HG02588 (cell line): ENCODE data around the gene P4HB.

Source experiments
- ATAC-seq: cut with Tn5 transposase; IDR thresholded peaks from one replicate; pipeline ENCODE4 v1.9.1; 2021; ENCODE audit warnings: mild to moderate bottlenecking, moderate library complexity; ENCODE audit not compliant: unreplicated experiment

P4HB gene

DNA sequence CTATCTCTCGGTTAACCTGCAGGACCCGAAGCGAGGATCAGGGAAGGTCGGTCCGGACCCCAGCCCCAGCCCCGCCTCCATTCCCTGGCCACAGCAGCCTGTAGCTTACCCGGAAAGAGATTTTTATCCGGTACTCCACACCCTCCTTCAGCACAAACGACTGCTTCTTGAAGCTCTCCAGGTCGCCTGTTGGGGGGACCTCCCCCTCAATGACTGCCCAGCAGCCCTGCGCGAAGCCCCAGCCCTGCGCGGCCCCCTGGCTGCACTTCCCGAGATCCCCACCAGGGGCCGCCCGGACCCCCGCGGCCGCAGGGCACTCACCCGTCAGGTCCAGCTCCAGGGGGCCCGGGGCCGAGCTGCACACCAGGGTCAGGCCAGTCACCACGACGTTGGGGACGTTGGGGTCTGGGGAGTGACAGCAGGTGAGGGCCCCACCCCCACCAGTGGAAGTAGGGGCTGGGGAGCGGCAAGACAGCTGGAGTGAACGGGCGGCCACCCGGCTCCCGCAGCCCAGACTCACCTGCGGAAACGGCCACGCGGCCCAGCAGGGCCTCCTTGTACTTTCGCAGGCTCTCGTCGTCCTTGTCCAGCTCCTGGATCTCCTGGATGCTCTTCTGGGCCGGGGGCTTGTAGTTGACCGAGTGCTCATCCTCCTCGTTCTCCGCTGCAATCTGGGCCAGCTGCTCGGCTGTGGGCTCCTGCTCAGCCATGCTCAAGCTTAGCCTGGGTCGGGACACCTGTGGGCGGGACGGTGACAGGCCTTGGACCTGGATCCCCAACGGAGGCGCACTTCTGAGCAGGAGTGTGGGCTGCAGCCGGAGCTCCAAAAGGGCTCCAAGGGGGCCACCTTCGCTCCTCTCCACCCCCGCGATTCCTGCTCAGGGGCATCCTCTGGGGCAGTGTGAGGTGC lies 9.1 kb upstream of the P4HB start:
- ATAC-seq = no peak

DNA sequence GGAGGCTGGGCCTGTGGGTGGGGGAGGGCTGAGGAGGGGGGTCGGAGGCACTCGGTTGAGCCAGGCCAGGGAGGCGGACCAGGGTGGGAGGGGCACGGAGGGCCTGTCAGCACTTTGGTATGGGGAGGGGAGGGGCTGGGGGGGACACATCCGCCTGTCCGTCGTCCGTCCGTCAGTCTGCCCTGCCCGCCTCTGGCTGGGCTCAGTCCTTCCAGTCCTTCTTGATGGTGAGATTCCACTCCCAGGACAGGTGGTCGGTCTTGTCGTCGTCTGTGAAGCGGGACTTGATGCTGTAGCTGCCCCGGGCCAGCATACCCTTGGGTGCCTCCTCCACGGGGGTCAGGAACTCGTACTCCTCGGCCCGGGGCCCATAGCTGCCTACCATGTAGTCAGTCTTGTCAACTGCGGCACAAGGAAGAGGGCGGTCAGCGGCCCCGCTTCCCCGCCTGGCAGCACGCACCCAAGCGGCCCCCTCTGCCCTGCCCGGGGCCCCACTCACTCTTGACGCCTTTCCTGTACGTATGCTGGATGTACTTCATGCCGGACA lies 8.4 kb upstream of the P4HB start:
- ATAC-seq = no peak

DNA sequence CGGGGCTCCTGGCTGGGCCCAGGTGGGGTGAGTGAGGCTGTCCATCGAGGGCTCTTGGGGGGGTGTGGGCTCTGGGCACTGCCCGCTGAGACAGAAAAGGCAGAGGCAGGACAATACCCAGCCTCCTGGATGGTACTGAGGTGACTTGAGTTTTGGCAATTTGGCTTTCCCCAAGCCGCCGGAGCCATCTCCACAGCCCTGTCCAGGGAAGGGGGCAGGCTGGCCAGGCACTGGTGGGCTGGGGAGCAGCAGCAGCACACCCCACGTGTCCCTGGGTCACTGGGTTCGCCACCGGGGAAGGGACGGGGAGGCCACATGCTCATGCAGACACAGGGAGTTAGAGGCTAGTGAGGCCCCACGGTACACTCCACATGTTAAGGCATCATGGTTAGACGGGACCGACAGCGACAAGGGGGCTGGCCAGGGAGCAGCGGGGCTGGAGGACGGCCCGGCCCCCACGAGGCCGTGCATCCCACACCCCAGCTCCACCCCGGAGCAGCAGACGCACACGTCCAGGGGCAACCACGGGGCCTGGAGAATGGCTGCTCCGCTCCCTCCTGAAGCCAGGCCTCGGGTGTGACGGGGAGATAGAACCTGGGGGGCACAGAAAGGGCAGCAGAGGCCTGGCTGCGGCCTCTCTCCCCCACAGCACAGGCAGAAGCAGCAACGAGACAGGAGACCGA lies 7.8 kb upstream of the P4HB start:
- no peak for ATAC-seq

DNA sequence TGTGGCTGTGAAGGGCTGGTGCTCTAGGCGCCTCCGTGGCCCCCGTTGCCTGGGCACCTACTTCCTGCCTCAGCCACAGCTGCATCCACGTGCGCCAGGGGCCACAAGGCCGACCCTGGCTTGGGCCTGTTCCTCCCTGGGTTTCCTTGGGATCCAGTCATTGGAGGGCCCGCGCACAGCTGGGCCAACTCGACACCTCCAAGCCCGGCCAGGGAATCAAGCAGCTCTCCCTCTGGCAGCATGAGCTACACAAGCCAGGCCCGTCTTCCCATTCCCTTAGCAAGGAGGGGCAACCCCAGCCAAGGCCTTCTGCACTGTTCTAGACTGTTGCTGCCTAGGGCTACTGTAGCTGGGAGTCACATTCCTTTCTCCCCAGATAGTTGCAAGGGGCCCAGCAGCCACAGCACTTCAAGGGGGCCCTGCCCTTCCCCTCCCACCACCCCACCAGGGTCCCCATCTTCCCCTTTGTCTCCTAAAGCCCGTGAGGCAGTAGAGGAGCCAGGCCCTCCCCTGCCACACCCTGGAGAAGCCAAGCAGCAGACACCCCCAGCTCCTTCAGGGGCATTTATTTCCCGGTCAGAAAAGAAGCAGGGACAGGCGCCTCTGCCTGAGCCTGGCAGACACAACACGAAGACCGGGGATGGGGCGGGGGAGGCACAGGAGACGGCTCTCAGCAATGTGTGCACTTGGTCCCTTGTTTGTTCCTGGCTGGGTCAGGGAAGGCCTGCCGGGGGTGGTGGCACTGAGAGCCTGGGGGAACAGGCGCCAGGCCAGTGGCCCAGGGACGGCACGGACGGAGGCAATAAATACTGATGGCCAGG lies 7.0 kb upstream of the P4HB start:
- ATAC-seq = no peak

DNA sequence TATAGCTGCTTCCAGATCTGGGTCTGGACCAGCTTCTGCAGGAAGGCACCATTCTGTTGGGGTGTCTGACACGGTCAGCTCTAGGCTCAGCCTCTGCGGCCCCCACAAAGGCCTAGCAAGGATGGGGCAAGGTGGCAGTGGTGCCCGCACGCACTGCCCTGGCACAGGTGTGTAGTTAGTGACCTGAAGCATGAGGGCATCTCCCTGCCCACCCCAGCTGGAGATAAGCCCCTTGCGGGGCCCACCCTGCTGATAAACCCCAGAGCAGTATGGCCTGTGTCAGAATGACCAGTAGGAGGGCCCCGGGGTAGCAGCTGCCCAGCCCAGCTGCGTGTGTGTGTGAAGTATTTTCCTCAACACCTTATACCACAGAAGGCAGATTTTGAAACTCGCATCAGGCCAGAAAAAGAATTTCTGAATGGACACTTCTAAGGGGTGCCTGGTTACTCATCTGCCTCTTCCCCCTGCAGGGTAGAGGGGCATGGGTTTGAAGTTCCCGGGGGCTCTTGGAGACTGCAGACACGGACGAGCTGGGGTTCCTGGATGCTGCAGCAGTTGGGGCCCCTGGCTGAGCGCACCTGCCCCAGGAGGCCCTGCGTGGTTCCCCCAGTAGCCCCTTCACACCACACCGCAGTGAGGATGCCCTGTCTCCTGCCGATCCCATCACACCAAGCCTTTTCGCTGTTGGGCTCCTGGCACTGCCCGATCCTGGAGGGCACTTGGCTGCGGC lies 6.3 kb upstream of the P4HB start:
- ATAC-seq = no peak

DNA sequence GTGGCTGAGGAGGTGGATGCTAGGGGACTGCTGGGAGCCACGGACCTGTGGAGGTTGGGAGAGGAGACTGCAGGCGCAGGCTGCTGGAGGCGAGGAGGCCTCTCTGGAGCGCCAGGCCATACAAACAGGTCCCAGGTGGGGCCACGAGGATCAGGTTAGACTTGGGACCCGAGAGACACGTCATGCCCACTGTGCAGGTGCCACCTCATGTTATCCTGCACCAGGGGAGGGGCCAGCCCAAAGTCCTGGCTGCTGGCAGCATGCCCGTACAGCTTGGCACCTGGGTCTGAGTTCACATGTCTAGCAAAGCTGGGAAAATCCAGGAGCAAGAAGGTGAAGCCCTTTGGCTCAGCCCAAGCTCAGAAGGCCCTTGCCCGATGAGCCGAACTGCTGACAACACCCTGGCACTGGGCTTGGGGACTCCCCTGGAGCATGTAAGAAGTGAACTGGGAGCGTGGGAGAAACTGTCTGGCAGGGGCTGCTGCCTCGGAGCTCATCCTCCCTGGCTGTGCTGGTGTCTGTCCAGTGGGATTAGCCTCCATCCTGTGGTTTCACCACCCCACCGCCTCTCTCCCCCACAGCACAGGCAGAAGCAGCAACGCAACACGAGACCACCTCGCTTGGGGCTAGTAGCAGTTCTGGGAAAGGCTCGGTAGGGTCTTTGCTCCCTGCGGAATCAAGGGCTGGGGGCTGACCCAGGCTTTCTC lies 5.6 kb upstream of the P4HB start:
- ATAC-seq = no peak

DNA sequence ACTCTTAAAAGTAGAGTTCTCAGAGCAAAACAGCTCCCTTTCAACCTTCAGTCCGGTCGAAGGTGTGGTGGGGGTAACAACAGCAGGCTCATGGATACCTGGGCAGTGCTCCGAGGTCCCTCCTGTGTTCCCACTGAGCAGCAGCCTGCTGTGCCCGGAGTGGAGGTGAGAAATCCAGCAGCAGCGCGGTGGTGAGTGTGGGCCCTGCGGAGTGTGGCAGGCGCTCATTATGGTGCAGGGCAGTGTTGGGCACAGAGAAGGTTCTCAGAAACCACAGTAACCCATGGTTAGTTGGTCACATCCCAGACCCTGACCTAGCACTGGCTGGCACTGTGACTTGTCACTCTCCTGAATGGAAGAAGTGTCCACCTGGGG lies 5.0 kb upstream of the P4HB start:
- no peak for ATAC-seq

DNA sequence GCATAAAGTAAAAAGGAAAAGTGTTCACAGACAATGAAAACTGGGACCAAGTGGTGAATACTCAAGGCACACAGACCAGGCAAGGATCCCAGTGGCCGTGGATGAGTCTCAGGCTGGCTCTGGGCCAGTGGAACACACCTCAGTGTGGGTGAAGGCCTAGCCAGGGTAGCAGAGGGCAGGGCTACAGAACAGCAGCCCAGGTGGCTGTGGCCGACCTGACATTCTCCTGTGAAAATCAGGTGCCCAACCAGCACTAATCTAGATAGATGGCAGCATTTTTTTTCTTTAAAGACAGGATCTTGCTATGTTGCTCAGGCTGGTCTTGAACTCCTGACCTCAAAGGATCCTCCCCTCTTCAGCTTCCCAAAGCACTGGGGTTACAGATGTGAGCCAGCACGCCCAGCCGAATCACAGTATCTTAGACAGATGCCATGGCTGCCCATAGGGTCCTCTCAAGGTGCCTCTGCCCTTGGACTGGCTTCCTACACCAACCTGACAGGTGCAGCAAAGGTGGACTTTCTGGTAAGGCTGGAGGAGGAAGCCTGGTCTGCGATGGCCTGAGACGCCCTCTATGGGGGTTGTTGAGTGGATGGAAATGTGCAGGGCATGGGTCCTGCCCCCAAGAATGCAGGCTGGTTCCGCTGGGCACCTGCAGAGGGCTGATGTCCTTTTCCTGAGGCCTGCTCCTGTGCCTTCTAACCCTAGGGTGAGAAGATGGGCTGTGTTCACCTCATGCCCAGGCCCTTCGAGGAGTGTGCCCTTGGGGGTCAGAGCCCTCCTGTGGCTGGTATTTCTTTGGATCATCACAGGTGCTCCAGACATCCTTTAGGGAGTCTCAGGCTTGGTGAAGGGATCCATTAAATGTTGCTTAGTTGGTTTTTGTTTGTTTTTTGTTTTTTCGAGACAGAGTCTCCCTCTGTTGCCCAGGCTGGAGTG lies 3.8 kb upstream of the P4HB start:
- no peak for ATAC-seq

DNA sequence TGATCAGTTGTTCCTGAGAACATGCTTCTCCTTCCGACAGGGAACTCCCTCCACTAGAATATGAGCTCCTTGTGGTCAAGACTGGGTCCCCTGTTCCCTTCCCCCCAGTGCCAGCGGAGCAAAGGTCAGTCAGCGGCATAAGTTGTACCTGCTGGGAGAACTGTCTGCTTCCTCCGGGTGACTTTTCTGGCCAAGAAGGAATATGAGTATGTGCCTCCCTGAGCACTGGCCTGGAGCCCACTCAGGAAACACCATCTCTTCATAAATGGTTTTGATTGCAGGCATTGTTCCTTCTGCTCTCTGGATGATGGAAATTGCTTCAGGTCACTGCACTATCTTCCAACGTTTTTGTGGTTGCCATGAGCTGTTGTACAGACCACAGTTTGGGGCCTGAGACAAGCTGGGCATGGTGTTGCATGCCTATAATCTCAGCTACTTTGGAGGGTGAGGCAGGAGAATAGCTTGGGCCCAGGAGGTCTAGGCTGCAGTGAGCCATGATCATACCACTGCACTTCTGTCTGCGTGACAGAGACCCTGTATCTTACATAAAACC lies 2.9 kb upstream of the P4HB start:
- ATAC-seq = no peak

DNA sequence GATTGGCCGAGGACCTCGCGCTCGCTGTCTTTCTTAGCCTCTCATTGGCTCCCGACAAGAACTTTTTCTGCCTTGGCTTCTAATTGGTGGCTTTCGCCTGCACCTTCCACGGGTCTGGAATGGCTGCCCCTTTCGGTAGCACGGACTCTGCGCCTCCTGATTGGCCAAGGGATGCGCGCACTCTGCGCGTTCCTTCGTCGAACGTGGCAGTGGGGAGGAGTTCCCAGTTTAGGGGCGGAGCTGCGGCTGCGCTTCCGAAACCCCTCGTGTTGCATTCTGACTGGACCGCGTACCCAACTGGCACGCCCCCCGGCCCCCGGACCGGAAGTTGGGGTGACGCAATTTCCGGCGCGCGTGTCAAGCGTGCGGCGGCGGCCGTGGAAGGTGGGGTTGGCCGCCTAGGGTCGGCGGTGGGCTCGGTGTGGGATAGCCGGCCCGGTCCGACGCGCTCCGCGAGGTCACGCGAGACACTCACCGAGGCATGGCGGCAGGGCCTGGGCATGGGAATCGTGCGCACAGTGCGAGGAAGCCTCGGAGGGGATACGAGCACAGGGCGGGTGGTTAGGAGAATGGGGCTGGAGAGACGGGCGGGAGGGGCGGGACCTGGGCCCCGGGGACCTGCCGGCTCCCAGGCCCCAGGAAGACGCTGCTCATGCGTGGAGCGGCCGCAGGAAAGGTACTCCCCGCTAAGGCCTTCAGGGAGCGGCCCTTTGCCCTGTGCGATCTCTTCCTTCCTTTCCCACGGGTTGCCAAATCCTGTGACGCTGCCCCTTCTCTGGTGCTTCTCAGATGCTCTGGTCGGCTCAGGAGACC lies 627 bp upstream of the P4HB start:
- peak; percentile 75 for ATAC-seq

DNA sequence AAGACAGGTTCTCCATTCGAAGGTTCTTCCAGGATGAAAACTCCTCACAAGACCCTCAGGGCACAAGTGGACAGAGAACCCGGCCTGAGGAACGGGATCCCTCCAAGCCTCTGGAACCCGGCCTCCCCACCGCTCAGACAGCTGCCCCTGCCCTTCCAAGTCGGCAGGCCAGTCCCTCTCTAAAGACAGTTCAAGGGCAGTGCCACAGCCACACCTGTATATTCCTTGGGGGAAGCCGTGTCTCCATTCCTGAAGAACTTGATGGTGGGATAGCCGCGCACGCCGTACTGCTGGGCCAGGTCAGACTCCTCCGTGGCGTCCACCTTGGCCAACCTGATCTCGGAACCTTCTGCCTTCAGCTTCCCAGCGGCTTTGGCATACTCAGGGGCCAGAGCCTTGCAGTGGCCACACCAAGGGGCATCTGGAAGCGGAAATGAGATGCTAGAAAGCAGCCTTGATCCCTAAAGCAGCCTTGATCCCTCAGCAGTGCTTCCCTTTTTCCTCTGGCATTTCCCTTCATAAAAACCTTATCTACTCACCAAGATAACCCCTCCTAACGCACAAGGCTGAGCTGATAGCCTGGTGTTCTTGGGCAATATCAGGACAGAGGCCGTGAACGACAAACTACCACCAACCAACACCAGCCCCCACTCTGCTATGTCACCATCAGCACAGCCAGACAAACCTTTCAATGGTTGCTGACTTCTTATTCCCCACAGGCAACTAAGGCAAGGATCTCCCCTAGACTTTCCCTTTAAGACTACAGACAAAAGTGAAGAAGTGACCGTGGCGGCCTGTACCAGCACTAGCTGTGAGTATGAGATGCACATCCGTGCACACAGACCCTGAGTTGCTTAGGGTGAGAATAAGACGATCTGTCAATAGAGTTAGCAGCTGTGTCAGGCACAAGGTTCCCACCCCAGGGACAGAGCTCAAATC lies 1.1 kb downstream of the P4HB start:
- no peak for ATAC-seq

DNA sequence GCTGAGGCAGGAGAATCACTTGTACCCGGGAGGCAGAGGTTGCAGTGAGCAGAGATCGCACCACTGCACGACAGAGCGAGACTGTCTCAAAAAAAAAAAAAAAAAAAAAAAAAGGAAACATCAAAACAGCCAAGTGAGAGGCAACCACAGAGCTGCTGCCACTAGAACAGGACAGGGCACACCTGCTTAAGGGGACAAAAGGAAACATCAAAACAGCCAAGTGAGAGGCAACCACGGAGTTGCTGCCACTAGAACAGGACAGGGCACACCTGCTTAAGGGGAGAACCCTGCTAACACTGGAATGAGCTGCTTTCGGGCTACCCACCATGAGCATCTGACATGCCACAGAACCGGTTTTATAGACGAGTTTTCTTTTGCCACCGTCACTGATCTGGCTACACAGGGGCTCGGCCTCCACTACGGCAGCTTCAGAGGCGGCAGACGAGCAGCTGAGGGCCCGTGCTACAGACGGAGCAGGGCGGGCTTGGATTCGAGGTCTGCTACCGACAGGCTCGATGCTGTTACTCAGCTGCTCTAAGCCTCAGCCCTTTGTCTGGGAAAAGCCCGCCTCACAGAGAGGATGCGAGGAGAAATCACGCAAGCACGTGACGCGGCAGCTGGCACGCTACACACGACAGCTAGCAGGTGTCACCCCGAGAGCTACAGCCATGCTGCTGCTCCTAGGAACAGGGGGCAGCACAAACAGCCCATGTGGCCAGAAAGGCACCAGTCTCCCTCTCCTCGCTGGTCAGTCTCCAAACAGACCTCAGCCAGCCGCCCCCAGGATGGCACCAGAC lies 2.0 kb downstream of the P4HB start:
- no peak for ATAC-seq

DNA sequence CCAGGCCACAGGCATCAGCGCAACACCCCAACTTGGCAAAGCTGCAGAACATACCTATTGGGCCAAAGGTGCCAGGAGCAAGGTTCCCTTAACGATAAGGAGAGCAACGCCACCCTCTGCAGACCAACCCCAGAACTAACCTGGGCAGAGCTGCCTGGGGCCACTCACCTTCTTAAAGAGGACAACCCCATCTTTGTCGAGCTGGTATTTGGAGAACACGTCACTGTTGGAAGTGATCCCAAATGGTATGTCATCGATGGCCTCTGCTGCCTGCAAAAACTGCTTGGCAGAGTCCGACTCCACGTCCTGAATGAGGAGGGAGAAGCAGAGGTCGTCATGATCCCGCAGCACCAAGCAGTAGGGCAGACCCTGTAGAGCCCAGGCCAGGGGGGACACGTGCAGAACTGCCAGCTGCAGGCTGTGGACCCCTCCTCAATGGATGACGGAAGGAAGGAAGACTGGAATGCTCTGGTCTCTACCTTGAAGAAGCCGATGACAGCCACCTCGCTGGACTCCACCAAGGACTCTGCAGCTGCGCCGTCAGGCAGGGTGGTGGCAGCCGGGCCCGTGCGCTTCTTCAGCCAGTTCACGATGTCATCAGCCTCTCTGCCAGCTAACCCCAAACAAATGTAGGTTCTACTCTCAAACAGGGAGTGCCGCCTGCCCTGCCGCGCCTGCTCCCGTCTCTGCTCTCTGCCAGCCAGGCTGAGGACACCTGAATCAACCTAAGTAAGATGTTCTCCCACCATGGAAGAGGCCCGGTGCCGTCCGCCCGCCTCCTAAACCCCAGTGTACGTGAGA lies 5.2 kb downstream of the P4HB start:
- ATAC-seq = no peak

DNA sequence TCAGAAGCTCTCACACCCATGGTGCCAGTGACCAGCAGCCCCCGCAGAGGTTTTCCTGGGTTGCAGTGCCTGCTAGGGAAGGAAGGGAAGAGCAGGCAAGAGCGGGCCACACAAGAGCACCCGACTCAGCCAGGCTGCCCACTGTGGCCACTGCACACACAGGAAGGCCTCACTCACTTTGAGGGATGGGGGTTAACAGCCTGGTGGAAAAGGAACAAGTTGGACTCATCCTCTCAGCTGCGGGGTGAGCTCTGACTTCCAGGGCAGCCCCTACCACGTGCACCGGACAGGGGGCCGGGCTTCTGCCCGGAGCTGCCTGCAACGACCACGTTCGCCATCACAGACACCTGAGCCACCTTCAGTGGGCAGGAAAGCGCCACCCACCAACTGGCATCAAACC lies 8.1 kb downstream of the P4HB start:
- ATAC-seq = no peak

DNA sequence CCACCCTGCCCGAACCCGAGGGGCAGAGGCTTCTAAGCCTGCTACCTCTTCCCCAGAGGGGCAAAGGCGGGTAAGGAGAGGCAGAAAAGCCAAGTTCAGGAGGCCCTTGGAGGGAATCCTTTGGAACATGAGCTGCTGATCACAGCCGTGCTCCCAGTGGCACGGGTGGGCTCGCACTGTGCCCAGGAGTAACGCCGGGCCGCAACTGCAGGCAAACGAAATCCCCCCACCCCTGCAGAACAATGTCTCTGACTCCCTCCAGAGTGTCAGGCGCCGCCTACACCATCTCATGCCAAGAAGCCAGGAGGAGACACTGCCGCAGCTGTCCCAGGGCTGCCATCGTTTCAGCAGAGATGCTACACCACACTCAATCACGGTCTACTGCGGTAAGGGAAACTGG lies 8.9 kb downstream of the P4HB start:
- ATAC-seq = no peak
